Heart left ventricle (tissue), 16 donors: ENCODE results near the gene FOCAD. TPM values are rescaled to one million over a fixed set of nuclear protein-coding genes. Genes with fewer than 3 reads are reported as not detected.
A peak's percentile ranks its signal among the peaks of the same experiment; 100 is the strongest.

ENCODE experiments used
- ATAC-seq, 4 donors: fragments of 200-7000 bp; cut with Tn5 transposase; one replicate each; pipeline ENCODE4 v1.9.1; 2020 to 2022; ENCODE audit warnings: moderate library complexity in 4 of 4, mild to moderate bottlenecking in 3 of 4, moderate number of reproducible peaks in 1 of 4
- DNase-seq, 5 donors: peaks; one replicate each; pipeline ENCODE4 v3.0.0-alpha.2; 2020
- H3K27ac ChIP-seq, 12 donors: fragments of 200-600 bp; sonication (generic) in 4 of 12; one replicate each; pipeline versions ENCODE4 v1.5.0 to v1.8.0; 2016 to 2022; ENCODE audit warnings: mild to moderate bottlenecking in 2 of 12
- H3K27me3 ChIP-seq, 9 donors: fragments of 200-600 bp; sonication (generic) in 2 of 9; one replicate each; pipeline versions ENCODE4 v1.5.1 to v1.8.0; 2016 to 2022; ENCODE audit warnings: mild to moderate bottlenecking in 3 of 9
- H3K36me3 ChIP-seq, 9 donors: fragments of 200-600 bp; sonication (generic) in 2 of 9; one replicate each; pipeline versions ENCODE4 v1.5.0 to v1.8.0; 2018 to 2022; ENCODE audit warnings: mild to moderate bottlenecking in 2 of 9
- H3K4me1 ChIP-seq, 12 donors: fragments of 200-600 bp; sonication (generic) in 4 of 12; one replicate each; pipeline versions ENCODE4 v1.5.0 to v1.8.0; 2016 to 2022; ENCODE audit warnings: mild to moderate bottlenecking in 3 of 12
- H3K4me3 ChIP-seq, 12 donors: fragments of 200-600 bp; sonication (generic) in 4 of 12; one replicate each; pipeline versions ENCODE4 v1.5.0 to v1.8.0; 2017 to 2022; ENCODE audit warnings: mild to moderate bottlenecking in 9 of 12, moderate library complexity in 4 of 12
- H3K9me3 ChIP-seq, 12 donors: fragments of 200-600 bp; sonication (generic) in 4 of 12; one replicate each; pipeline versions ENCODE4 v1.5.0 to v1.8.0; 2016 to 2022; ENCODE audit warnings: mild to moderate bottlenecking in 1 of 12
- CTCF ChIP-seq, 12 donors: fragments of 200-600 bp; sonication (generic) in 4 of 12; IDR thresholded peaks; one replicate each; pipeline versions ENCODE4 v1.5.0 to v1.8.0; 2018 to 2022; ENCODE audit warnings: antibody characterized with exemption in 12 of 12, mild to moderate bottlenecking in 5 of 12
- POLR2A ChIP-seq, 2 donors: fragments of 450-650 bp; IDR thresholded peaks; one replicate each; pipeline ENCODE4 v1.6.1; 2017; ENCODE audit warnings: antibody characterized with exemption in 2 of 2, mild to moderate bottlenecking in 2 of 2, moderate library complexity in 2 of 2
- WGBS, 4 donors: extraction: QIAGEN DNeasy Blood & Tissue Kit in 2 of 4; methylation state at CpG; one replicate each; pipeline versions ENCODE4 v1.1.5 to v1.1.7; 2013 to 2018; 5-methylcytosine and 5-hydroxymethylcytosine counted together
- intact Hi-C, 10 donors: fragments of 100-400 bp; cut with DNase I; formaldehyde crosslinking; loops; one replicate each; pipeline versions ENCODE4 v1.11.1 to v1.14.2; 2022
- polyA plus RNA-seq, 2 donors: library from polyadenylated mRNA; stranded (reverse); fragments of 200-250 nt; gene quantifications; one replicate each; pipeline ENCODE4 v1.2.3, GENCODE V29; 2013
- total RNA-seq, 9 donors: library from RNA; depleted of rRNA in 2 of 9; stranded (reverse); fragments of >200 nt in 2 of 9; fragmentation: NEBNext Ultra II Directional in 3 of 9; extraction: Animal tissue kit (Norgen Biotek cat#: 25700) in 3 of 9; gene quantifications; one replicate each; pipeline versions ENCODE4 v1.1.0 to v1.2.4, GENCODE V29; 2016 to 2023
- donor health status: ischemic (EF 13 %, LVEDD 7.1; RV severe dilation, severe dysfunction).
- donor health status: healthy with polysubstance abuse.
- donor health status: DM: no; HTN: yes; CAD: no.
- donor health status: DM: no; HTN: no; CAD: no.
- donor health status: ischemic (EF 25% LVEDD 6.9; RV normal size, moderate dysfunction).
- donor health status: ischemic (EF 25% LVEDD 5.7; RV mildly dilated, moderate dysfunction).
- donor health status: healthy.
- donor health status: DM: yes; HTN: yes; CAD: no.
- donor health status: ischemic (EF 35%, LVEDD 5.7; RV mildly dilated, moderate dysfunction).
- donor health status: nonischemic (EF 11% LVEDD 7.7; RV severe dilation, severe dysfunction).
- donor health status: DM: yes; HTN: yes; CAD: no.
- donor health status: PGD.
- donor health status: ischemic (EF 29% LVEDD 5.4; RV normal size, mild dysfunction).
- donor health status: nonischemic (EF 23%, LVEDD 6.1; RV moderate dilation, normal function).

The FOCAD gene
- total and polyA plus RNA-seq, 11 donors: 8.6 to 39.5 (median 28.3) TPM

DNA sequence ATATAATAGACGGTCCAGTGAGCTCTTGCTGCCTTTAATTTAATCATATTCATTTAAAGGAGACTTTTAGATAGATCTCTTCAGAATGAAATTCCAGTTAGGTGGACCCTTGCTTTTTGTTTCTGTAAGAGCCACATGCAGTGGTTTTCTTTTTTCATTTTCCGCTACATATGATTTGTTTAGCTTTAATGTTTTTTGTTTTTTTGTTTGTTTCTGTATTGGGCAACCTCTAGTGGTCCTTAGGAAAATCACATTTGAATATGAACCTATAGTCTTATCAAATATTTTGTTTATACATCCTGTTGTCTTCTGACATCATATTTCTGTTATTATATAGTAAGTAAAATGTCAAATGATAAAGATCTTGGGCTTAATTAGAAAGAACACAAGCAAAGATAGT, 196.6 kb downstream of the FOCAD start:
- intact Hi-C loops: loop anchor here in 7 of 10 donors (5.0 to 10.0 kb wide), 4 partner anchors 64 to 256 kb away; partner anchors contain the start of gene MLLT3 (in 4 of the 7)
- ATAC-seq (no peak), DNase-seq (no peak)
- Histone ChIP-seq H3K27me3 (no peaks in the 10 kb centered on the region), H3K36me3 (peaks cover 0 to 38% (median 4%) of the 10 kb centered on the region in 9 donors), H3K27ac (no peak overlapping the region), H3K4me3 (no peak overlapping the region), H3K9me3 (no peaks in the 10 kb centered on the region), H3K4me1 (no peaks in the 10 kb centered on the region)
- TF ChIP-seq POLR2A (IDR thresholded peaks at IDR 0.05): no peak
- peak in 1 of 12 donors; percentile 21 for TF ChIP-seq CTCF (IDR thresholded peaks at IDR 0.05)
- WGBS, 4 donors: 93 to 99% (median 97%) methylated on average over 2 of the region's 2 CpGs

DNA sequence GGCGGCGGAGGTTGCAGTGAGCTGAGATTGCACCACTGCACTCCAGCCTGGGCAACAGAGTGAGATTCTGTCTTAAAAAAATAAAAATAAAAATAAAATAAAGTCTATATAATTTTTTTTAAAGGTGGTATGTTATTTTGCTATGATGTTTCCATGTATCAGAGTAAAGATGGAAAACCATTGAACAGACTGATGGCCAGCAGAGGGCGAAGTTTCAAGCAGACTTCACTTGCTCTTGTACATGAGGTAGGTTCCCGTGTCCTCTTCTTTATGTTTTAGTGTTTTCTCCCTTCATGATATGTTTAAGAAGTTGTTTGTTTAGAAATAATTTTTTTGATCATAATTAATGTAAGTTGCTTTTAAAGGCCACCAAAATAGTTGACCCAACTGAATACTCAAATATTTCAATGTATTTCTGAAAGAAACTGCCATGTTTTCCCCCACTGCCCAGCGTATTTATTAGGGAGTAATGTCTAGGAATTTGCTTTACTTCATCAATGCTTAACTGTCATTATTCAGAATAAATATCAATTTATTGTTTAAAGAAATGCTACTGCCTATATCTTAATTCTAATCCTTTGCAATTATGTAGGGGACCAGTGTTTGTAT, 201.0 kb downstream of the FOCAD start:
- Histone ChIP-seq H3K9me3 (no peaks in the 10 kb centered on the region), H3K27me3 (no peaks in the 10 kb centered on the region), H3K27ac (no peak overlapping the region), H3K4me3 (no peak overlapping the region), H3K36me3 (peaks cover 0 to 32% (median 4%) of the 10 kb centered on the region in 9 donors), H3K4me1 (no peaks in the 10 kb centered on the region)
- WGBS, 4 donors: 67 to 78% (median 76%) methylated on average over 5 of the region's 5 CpGs
- TF ChIP-seq POLR2A (IDR thresholded peaks at IDR 0.05) (no peak), CTCF (IDR thresholded peaks at IDR 0.05) (peak; percentile 52 to 74 (median 66))
- intact Hi-C loops: loop anchor here in 7 of 10 donors (5.0 to 10.0 kb wide), 5 partner anchors 60 to 260 kb away; partner anchors contain the start of gene MLLT3 (in 4 of the 7)
- peak; percentile 26 to 49 (median 44) for DNase-seq
- no peak for ATAC-seq

DNA sequence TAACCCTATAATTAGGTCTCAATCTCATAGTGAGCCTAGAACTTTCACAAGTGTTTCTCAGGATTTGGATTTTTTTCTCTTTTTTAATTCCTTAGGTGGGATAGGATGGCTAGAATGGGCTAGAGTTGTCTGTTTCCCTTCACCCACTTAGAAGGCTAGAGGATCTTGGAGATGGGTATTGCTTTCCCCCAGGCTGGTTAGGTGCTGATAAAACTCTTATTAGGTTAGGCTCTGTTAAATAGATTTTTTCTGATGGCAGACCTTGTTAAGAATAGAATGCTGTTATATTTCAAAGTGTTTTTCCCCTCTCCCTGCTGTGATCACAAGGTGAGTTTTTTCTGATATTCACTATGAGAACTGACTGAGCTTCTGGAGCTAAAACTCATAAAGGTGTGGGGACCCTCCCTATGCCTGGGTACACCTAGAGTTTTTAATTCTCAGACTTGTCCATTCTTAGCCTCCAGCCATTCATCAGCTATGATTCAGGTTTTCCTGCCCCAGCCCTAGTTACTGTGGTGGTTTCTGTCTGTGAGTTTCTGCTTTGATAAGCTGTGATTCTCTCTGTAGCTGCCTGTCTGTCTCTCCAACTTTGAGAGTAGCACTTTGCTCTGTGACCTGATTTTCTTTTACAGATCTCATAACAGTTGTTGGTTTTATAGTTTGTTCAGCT, 215.0 kb downstream of the FOCAD start:
- no peak for TF ChIP-seq POLR2A (IDR thresholded peaks at IDR 0.05)
- no peak for TF ChIP-seq CTCF (IDR thresholded peaks at IDR 0.05)
- intact Hi-C loops: no loop called here

GRCh38 chr9:20903212-20903611, 219.2 kb downstream of the FOCAD start:
- Histone ChIP-seq H3K4me1 (no peaks in the 10 kb centered on the region), H3K4me3 (no peak overlapping the region), H3K36me3 (peaks cover 0 to 11% (median 0%) of the 10 kb centered on the region in 9 donors), H3K27ac (no peak overlapping the region), H3K27me3 (no peaks in the 10 kb centered on the region), H3K9me3 (no peaks in the 10 kb centered on the region)
- WGBS, 4 donors: 87 to 90% (median 88%) methylated on average over 5 of the region's 5 CpGs
- no peak for TF ChIP-seq POLR2A (IDR thresholded peaks at IDR 0.05)
- intact Hi-C loops: loop anchor here in 1 of 10 donors (10.0 kb wide), 1 partner anchor 212 kb away; no protein-coding TSS in a partner anchor
- DNase-seq: no peak
- no peak for ATAC-seq

More for the DNA sequence above, 215.0 kb downstream of the FOCAD start:
- H3K27me3 ChIP-seq: no peaks in the 10 kb centered on the region
- H3K36me3 ChIP-seq: no peaks in the 10 kb centered on the region
- ATAC-seq (peak in 1 of 4 donors; percentile 45), DNase-seq (no peak)
- H3K9me3 ChIP-seq: no peaks in the 10 kb centered on the region
- no peak overlapping the region for H3K4me3 ChIP-seq
- no peak overlapping the region for H3K27ac ChIP-seq
- no peaks in the 10 kb centered on the region for H3K4me1 ChIP-seq
